Measurements from ENCODE around the gene IL20RA.

DNA sequence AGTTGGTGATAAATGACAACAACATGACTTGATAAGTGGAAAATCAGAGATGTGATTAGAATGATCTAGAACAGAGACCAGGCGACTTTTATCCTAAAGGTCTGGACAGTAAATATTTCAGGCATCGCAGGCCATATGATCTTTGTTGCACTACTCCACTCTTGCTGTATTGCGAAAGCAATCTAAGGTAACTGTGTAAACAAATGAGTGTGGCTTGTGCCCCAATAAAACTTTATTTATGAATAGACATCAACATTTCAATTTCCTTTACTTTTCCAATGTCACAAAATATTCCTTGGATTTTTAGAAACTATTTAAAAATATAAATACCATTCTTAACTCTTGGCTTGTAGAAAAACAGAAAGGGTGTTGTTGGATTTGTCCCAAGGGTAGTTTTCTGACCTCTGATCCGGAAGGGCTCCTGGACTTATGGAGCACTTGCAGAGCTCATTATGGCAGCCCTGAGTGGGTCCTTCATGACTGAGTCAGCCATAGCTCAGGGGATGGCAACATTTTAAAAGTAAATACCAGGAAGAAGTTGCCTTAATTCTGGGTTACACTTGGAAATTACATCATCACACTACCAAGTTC is 34.5 kb downstream of the IL20RA start:
- TF ChIP-seq, protein P1, sequence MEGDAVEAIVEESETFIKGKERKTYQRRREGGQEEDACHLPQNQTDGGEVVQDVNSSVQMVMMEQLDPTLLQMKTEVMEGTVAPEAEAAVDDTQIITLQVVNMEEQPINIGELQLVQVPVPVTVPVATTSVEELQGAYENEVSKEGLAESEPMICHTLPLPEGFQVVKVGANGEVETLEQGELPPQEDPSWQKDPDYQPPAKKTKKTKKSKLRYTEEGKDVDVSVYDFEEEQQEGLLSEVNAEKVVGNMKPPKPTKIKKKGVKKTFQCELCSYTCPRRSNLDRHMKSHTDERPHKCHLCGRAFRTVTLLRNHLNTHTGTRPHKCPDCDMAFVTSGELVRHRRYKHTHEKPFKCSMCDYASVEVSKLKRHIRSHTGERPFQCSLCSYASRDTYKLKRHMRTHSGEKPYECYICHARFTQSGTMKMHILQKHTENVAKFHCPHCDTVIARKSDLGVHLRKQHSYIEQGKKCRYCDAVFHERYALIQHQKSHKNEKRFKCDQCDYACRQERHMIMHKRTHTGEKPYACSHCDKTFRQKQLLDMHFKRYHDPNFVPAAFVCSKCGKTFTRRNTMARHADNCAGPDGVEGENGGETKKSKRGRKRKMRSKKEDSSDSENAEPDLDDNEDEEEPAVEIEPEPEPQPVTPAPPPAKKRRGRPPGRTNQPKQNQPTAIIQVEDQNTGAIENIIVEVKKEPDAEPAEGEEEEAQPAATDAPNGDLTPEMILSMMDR (IDR thresholded peaks at IDR 0.05): no peak
- TF ChIP-seq NFIC (IDR thresholded peaks at IDR 0.05; ENCODE audit: borderline replicate concordance): no peak
- TF ChIP-seq TAF1 (IDR thresholded peaks at IDR 0.05; ENCODE audit: borderline replicate concordance, low read depth, low read length): no peak
- no peak for TF ChIP-seq ELF1 (IDR thresholded peaks at IDR 0.05)
- no peak for TF ChIP-seq FOSL2 (IDR thresholded peaks at IDR 0.05; ENCODE audit: borderline replicate concordance, low read depth)
- TF ChIP-seq, protein P2, sequence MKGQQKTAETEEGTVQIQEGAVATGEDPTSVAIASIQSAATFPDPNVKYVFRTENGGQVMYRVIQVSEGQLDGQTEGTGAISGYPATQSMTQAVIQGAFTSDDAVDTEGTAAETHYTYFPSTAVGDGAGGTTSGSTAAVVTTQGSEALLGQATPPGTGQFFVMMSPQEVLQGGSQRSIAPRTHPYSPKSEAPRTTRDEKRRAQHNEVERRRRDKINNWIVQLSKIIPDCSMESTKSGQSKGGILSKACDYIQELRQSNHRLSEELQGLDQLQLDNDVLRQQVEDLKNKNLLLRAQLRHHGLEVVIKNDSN (IDR thresholded peaks at IDR 0.05; ENCODE audit: borderline replicate concordance, low read depth): no peak
- no peak for TF ChIP-seq SMC3 (IDR thresholded peaks at IDR 0.05; ENCODE audit: low read depth, low read length)
- TF ChIP-seq, protein P3, sequence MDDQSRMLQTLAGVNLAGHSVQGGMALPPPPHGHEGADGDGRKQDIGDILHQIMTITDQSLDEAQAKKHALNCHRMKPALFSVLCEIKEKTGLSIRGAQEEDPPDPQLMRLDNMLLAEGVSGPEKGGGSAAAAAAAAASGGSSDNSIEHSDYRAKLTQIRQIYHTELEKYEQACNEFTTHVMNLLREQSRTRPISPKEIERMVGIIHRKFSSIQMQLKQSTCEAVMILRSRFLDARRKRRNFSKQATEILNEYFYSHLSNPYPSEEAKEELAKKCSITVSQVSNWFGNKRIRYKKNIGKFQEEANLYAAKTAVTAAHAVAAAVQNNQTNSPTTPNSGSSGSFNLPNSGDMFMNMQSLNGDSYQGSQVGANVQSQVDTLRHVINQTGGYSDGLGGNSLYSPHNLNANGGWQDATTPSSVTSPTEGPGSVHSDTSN (IDR thresholded peaks at IDR 0.05): no peak

Data from SK-N-SH (cell line).